ENCODE measurements around the gene CFAP141. TPM values are rescaled to one million over a fixed set of nuclear protein-coding genes. Genes with fewer than 3 reads are reported as not detected.

The CFAP141 gene
- total RNA-seq = not detected

GRCh38 chr1:154206196-154206595 lies at the start of gene CFAP141:
Gene CFAP141, minus strand, starts transcription at chr1:154206333. Its CDS starts 26 bp downstream, at chr1:154206307.

GRCh38 chr1:154220071-154220969 lies 14.2 kb upstream of the CFAP141 start, which contains the start of gene UBAP2L:
Gene UBAP2L, plus strand, starts transcription at chr1:154220955. Its CDS starts 4,169 bp downstream, at chr1:154225124.

GRCh38 chr1:154191990-154192461 lies 14.1 kb downstream of the CFAP141 start, which contains the start of gene TPM3:
Gene TPM3, minus strand, starts transcription at chr1:154192100. Its CDS starts 82 bp downstream, at chr1:154192018.

GRCh38 chr1:154154534-154155191 lies 51.5 kb downstream of the CFAP141 start, which contains the start of gene NUP210L:
Gene NUP210L, minus strand, starts transcription at chr1:154155073.

Other genes with a start within 250 kb of the CFAP141 start
- 8.0 TPM for gene CRTC2, start 247.7 kb downstream of the CFAP141 start, total RNA-seq
- gene SLC39A1, start 242.8 kb downstream of the CFAP141 start, total RNA-seq = 51.3 TPM
- gene CREB3L4, start 238.4 kb downstream of the CFAP141 start, total RNA-seq = 16.6 TPM
- 86.2 TPM for gene JTB, start 228.7 kb downstream of the CFAP141 start, total RNA-seq
- 26.3 TPM for gene RAB13, start 220.0 kb downstream of the CFAP141 start, total RNA-seq
- gene RPS27, start 215.6 kb downstream of the CFAP141 start, total RNA-seq = 828 TPM
- 0.11 TPM for gene NUP210L, start 51.3 kb downstream of the CFAP141 start, total RNA-seq
- gene TPM3, start 14.2 kb downstream of the CFAP141 start, total RNA-seq = 239 TPM
- gene UBAP2L, start 14.6 kb upstream of the CFAP141 start, total RNA-seq = 105 TPM
- gene HAX1, start 66.3 kb upstream of the CFAP141 start, total RNA-seq = 65.3 TPM
- gene AQP10, start 114.8 kb upstream of the CFAP141 start, total RNA-seq = not detected
- 52.2 TPM for gene ATP8B2, start 119.2 kb upstream of the CFAP141 start, total RNA-seq
- 4.6 TPM for gene IL6R, start 199.0 kb upstream of the CFAP141 start, total RNA-seq